Measurements from ENCODE around the gene TPM1.

GRCh38 chr15:63093486-63094205 is 51.1 kb downstream of the TPM1 start:
- no peak for TF ChIP-seq EZH2phosphoT487 (IDR thresholded peaks at IDR 0.05; ENCODE audit: insufficient read depth, low read depth)
- TF ChIP-seq EZH2 (IDR thresholded peaks at IDR 0.05; ENCODE audit: insufficient read depth, poor library complexity, severe bottlenecking), result no peak

Data from GM23248 (cell line).